Spleen (tissue), 7 donors: ENCODE measurements around the gene DMRTC1B.
"Not testable (repeated sequence)": the region's sequence is repeated elsewhere in the genome, so short reads cannot be mapped to it uniquely, and the experiment has no call there.

Source experiments
- POLR2AphosphoS5 ChIP-seq, 3 donors: sonication (generic); formaldehyde crosslinking; IDR thresholded peaks; one replicate each; pipeline ENCODE4 v1.5.1; 2017; ENCODE audit warnings: antibody characterized with exemption in 3 of 3
- TF ChIP-seq, protein P1 (sequence below), 11 experiments: fragments of 200-600 bp in 7 of 11; fragments of 450-650 bp in 4 of 11; sonication (generic) in 4 of 11; IDR thresholded peaks in 8 of 11; conservative IDR thresholded peaks in 3 of 11; 1 replicate in 7 of 11; 2 replicates in 4 of 11; pipeline versions ENCODE4 v1.4.0 to v1.8.0; 2016 to 2021; ENCODE audit warnings: antibody characterized with exemption in 11 of 11, inconsistent platforms in 4 of 11, mild to moderate bottlenecking in 1 of 11
- donor health status: DM: no; HTN: no; CAD: no; lungs with moderate emphysema.
- donor health status: DM: no; HTN: no; CAD: no.
- donor health status: DM: no; HTN: no; CAD: no.

DNA sequence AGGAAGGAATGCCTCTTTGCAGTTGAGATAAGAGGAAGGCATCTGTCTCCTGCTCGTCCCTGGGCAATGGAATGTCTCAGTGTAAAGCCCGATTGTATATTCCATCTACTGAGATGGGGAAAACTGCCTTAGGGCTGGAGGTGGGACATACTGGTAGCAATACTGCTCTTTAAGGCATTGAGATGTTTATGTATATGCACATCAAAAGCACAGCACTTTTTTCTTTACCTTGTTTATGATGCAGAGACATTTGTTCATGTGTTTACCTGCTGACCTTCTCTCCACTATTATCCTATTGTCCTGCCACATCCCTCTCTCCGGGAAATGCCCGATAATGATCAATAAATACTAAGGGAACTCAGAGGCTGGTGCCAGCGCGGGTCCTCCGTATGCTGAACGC, 43.1 kb upstream of the DMRTC1B start:
- TF ChIP-seq, protein P1, sequence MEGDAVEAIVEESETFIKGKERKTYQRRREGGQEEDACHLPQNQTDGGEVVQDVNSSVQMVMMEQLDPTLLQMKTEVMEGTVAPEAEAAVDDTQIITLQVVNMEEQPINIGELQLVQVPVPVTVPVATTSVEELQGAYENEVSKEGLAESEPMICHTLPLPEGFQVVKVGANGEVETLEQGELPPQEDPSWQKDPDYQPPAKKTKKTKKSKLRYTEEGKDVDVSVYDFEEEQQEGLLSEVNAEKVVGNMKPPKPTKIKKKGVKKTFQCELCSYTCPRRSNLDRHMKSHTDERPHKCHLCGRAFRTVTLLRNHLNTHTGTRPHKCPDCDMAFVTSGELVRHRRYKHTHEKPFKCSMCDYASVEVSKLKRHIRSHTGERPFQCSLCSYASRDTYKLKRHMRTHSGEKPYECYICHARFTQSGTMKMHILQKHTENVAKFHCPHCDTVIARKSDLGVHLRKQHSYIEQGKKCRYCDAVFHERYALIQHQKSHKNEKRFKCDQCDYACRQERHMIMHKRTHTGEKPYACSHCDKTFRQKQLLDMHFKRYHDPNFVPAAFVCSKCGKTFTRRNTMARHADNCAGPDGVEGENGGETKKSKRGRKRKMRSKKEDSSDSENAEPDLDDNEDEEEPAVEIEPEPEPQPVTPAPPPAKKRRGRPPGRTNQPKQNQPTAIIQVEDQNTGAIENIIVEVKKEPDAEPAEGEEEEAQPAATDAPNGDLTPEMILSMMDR (IDR thresholded peaks at IDR 0.05 in 8 of 11, conservative IDR thresholded peaks at IDR 0.05 in 3 of 11) = not testable (repeated sequence)
- TF ChIP-seq POLR2AphosphoS5 (IDR thresholded peaks at IDR 0.05) = not testable (repeated sequence)
